Glutamatergic neuron (in vitro differentiated cells): Measurements from ENCODE around the gene HOXC12. TPM values are rescaled to one million over a fixed set of nuclear protein-coding genes. Genes with fewer than 3 reads are reported as not detected.

Experiments used
- DNase-seq: peaks from one replicate; pipeline ENCODE4 v3.0.0; 2022
- H3K27ac Mint-ChIP-seq: one replicate; pipeline ENCODE4 v1.8.0; 2020; ENCODE audit warnings: mild to moderate bottlenecking, mixed read lengths, inconsistent platforms; ENCODE audit not compliant: unreplicated experiment
- H3K27me3 Mint-ChIP-seq: one replicate; pipeline ENCODE4 v1.8.0; 2020; ENCODE audit warnings: mild to moderate bottlenecking, moderate library complexity, mixed read lengths, inconsistent platforms; ENCODE audit not compliant: unreplicated experiment
- H3K36me3 Mint-ChIP-seq: one replicate; pipeline ENCODE4 v1.8.0; 2020; ENCODE audit warnings: mild to moderate bottlenecking, mixed read lengths, inconsistent platforms; ENCODE audit not compliant: unreplicated experiment
- H3K4me1 Mint-ChIP-seq: one replicate; pipeline ENCODE4 v1.8.0; 2020; ENCODE audit warnings: mild to moderate bottlenecking, low read depth, mixed read lengths, inconsistent platforms; ENCODE audit not compliant: unreplicated experiment
- H3K4me3 Mint-ChIP-seq: one replicate; pipeline ENCODE4 v1.8.0; 2020; ENCODE audit warnings: mild to moderate bottlenecking, mixed read lengths, inconsistent platforms; ENCODE audit not compliant: unreplicated experiment
- H3K9me3 Mint-ChIP-seq: one replicate; pipeline ENCODE4 v1.8.0; 2020; ENCODE audit warnings: mild to moderate bottlenecking, moderate library complexity, mixed read lengths, inconsistent platforms; ENCODE audit not compliant: unreplicated experiment
- total RNA-seq: library from RNA; stranded (reverse); fragmentation: NEBNext Ultra II Directional; extraction: Animal tissue kit (Norgen Biotek cat#: 25700); gene quantifications from one replicate; pipeline ENCODE4 v1.2.1, GENCODE V29; 2021; ENCODE audit not compliant: unreplicated experiment
- TF ChIP-seq, protein P1 (sequence below): fragments of 200-600 bp; sonication (generic); IDR thresholded peaks from one replicate; pipeline ENCODE4 v1.5.0; 2021; ENCODE audit not compliant: partially characterized antibody, unreplicated experiment

Gene HOXC12
- total RNA-seq, 1 donor from 2014 or later = not detected

- no peaks in the 10 kb centered on the region for H3K4me1 Mint-ChIP-seq
- H3K9me3 Mint-ChIP-seq = peaks cover 3% of the 10 kb centered on the region
- no peak overlapping the region for H3K4me3 Mint-ChIP-seq
- TF ChIP-seq, protein P1, sequence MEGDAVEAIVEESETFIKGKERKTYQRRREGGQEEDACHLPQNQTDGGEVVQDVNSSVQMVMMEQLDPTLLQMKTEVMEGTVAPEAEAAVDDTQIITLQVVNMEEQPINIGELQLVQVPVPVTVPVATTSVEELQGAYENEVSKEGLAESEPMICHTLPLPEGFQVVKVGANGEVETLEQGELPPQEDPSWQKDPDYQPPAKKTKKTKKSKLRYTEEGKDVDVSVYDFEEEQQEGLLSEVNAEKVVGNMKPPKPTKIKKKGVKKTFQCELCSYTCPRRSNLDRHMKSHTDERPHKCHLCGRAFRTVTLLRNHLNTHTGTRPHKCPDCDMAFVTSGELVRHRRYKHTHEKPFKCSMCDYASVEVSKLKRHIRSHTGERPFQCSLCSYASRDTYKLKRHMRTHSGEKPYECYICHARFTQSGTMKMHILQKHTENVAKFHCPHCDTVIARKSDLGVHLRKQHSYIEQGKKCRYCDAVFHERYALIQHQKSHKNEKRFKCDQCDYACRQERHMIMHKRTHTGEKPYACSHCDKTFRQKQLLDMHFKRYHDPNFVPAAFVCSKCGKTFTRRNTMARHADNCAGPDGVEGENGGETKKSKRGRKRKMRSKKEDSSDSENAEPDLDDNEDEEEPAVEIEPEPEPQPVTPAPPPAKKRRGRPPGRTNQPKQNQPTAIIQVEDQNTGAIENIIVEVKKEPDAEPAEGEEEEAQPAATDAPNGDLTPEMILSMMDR = peak; percentile 30
- H3K36me3 Mint-ChIP-seq = peaks cover 4% of the 10 kb centered on the region
- H3K27me3 Mint-ChIP-seq = peaks cover 47% of the 10 kb centered on the region
- no peak overlapping the region for H3K27ac Mint-ChIP-seq
- peak; percentile 79 for DNase-seq
Measured at GRCh38 chr12:53961025-53961761, 6.5 kb downstream of the HOXC12 start.

DNA sequence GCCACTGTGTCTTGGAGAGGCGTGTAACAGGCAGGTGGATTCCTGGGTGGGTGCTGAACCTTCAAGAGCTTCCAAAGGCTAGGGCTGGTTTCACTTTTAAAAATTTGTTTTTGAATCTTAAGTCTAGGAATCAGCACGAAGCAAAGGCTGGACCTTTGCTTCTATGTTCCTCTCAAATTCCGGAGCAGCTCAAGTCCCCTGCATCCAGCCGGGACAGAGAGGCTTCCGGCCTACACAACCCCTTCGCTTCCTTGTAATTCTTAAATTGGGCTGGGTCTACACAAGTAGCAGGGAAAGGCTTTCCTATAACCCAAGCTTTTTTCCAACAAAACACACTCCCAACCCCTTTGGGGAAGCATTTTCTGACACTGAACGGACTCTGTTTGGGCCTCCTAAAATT is 8.3 kb downstream of the HOXC12 start:
- TF ChIP-seq, protein P1 = no peak
- no peaks in the 10 kb centered on the region for H3K4me1 Mint-ChIP-seq
- no peak for DNase-seq
- peaks cover 52% of the 10 kb centered on the region for H3K27me3 Mint-ChIP-seq
- no peak overlapping the region for H3K4me3 Mint-ChIP-seq
- H3K36me3 Mint-ChIP-seq = peaks cover 4% of the 10 kb centered on the region
- H3K27ac Mint-ChIP-seq = no peak overlapping the region
- H3K9me3 Mint-ChIP-seq = peaks cover 6% of the 10 kb centered on the region

- H3K36me3 Mint-ChIP-seq = peaks cover 4% of the 10 kb centered on the region
- TF ChIP-seq, protein P1 = no peak
- peaks cover 4% of the 10 kb centered on the region for H3K9me3 Mint-ChIP-seq
- no peak overlapping the region for H3K4me3 Mint-ChIP-seq
- H3K27ac Mint-ChIP-seq = no peak overlapping the region
- no peaks in the 10 kb centered on the region for H3K4me1 Mint-ChIP-seq
- H3K27me3 Mint-ChIP-seq = peaks cover 52% of the 10 kb centered on the region
- no peak for DNase-seq
Measured at GRCh38 chr12:53963434-53964314, 9.0 kb downstream of the HOXC12 start.

DNA sequence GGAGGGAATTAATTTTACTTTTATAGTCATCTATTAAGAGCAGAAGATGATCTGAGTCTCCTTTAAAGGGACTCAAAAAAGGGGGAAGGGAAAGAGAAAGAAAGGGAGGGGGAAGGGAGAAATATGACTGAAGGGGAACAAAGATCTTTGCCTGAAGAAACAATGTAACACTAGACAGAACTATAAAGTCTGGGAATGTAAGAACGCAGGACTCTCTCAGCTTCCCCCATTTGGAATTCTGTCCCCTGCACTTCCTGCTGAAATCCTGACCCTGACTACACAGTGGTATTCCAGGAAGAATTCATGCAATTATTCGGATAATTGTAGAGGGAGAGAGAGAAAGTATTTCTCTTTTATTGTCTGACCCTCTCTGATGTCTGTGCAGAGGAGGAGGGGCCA is 9.6 kb downstream of the HOXC12 start:
- Mint-ChIP-seq H3K27me3 (peaks cover 52% of the 10 kb centered on the region), H3K9me3 (peaks cover 4% of the 10 kb centered on the region), H3K36me3 (peaks cover 4% of the 10 kb centered on the region), H3K27ac (no peak overlapping the region), H3K4me1 (no peaks in the 10 kb centered on the region), H3K4me3 (no peak overlapping the region)
- no peak for DNase-seq
- TF ChIP-seq, protein P1 = no peak
